ENCODE measurements around the gene MARVELD2.
"Not testable (repeated sequence)": the region's sequence is repeated elsewhere in the genome, so short reads cannot be mapped to it uniquely, and the experiment has no call there.

Gene MARVELD2

GRCh38 chr5:69450527-69450926, 35.6 kb downstream of the MARVELD2 start:
- not testable (repeated sequence) for DNase-seq

GRCh38 chr5:69451941-69452647, 37.2 kb downstream of the MARVELD2 start:
- no peak for DNase-seq

- DNase-seq: not testable (repeated sequence)
These were observed 38.6 kb downstream of the MARVELD2 start for GRCh38 chr5:69453487-69453886.

GRCh38 chr5:69454460-69455249, 39.7 kb downstream of the MARVELD2 start:
- DNase-seq: no peak

- not testable (repeated sequence) for DNase-seq
These were observed 40.6 kb downstream of the MARVELD2 start for GRCh38 chr5:69455428-69455988.

GRCh38 chr5:69462170-69462569, 47.3 kb downstream of the MARVELD2 start:
- no peak for DNase-seq

GRCh38 chr5:69466375-69466774, 51.5 kb downstream of the MARVELD2 start:
- DNase-seq: not testable (repeated sequence)

- peak; percentile 21 for DNase-seq
These were observed 52.7 kb downstream of the MARVELD2 start for GRCh38 chr5:69467442-69468225.

- DNase-seq: no peak
These were observed 53.7 kb downstream of the MARVELD2 start for GRCh38 chr5:69468631-69469030.

GRCh38 chr5:69471516-69471915, 56.6 kb downstream of the MARVELD2 start:
- not testable (repeated sequence) for DNase-seq

- DNase-seq: not testable (repeated sequence)
These were observed 57.7 kb downstream of the MARVELD2 start for GRCh38 chr5:69472535-69473143.

- DNase-seq: no peak
These were observed 62.3 kb downstream of the MARVELD2 start for GRCh38 chr5:69477170-69477569.

GRCh38 chr5:69478296-69478695, 63.4 kb downstream of the MARVELD2 start:
- not testable (repeated sequence) for DNase-seq

- DNase-seq: no peak
These were observed 70.0 kb downstream of the MARVELD2 start for GRCh38 chr5:69484891-69485290.

GRCh38 chr5:69485471-69485870, 70.6 kb downstream of the MARVELD2 start:
- no peak for DNase-seq

GRCh38 chr5:69489246-69489645, 74.3 kb downstream of the MARVELD2 start:
- DNase-seq: no peak

- DNase-seq: no peak
These were observed 76.1 kb downstream of the MARVELD2 start for GRCh38 chr5:69491027-69491426.

GRCh38 chr5:69491838-69492390, 77.0 kb downstream of the MARVELD2 start:
- no peak for DNase-seq

GRCh38 chr5:69492391-69492922, 77.5 kb downstream of the MARVELD2 start, which contains the start of gene OCLN:
OCLN (plus strand) TSS chr5:69492790; CDS start chr5:69504245, 11,455 bp downstream.
- DNase-seq: no peak

- peak; percentile 26 for DNase-seq
These were observed 78.0 kb downstream of the MARVELD2 start for GRCh38 chr5:69492923-69493395.

- DNase-seq: peak; percentile 48
These were observed 78.6 kb downstream of the MARVELD2 start for GRCh38 chr5:69493396-69494133.

Measured in suppressor macrophage treated with lipopolysaccharide for 4 hours (primary cell).